Upper lobe of left lung (tissue), 4 donors: ENCODE results near the gene SERINC3.

ENCODE experiments used
- CTCF ChIP-seq, 6 experiments: fragments of 450-650 bp in 4 of 6; fragments of 200-600 bp in 2 of 6; sonication (generic) in 2 of 6; IDR thresholded peaks; one replicate each; pipeline ENCODE4 v1.5.1; 2016 to 2019; ENCODE audit warnings: antibody characterized with exemption in 6 of 6
- POLR2A ChIP-seq, 4 donors: fragments of 450-650 bp; IDR thresholded peaks; one replicate each; pipeline ENCODE4 v1.5.1; 2016 to 2017; ENCODE audit warnings: antibody characterized with exemption in 4 of 4, mild to moderate bottlenecking in 2 of 4
- POLR2AphosphoS5 ChIP-seq, 2 donors: sonication (generic); formaldehyde crosslinking; IDR thresholded peaks; one replicate each; pipeline ENCODE4 v1.5.1; 2017; ENCODE audit warnings: antibody characterized with exemption in 2 of 2

- TF ChIP-seq CTCF (IDR thresholded peaks at IDR 0.05) (no peak), POLR2A (IDR thresholded peaks at IDR 0.05) (no peak), POLR2AphosphoS5 (IDR thresholded peaks at IDR 0.05) (no peak)
Observed at GRCh38 chr20:44552050-44552449, 30.2 kb upstream of the SERINC3 start.
